Stimulated activated CD4-positive, alpha-beta T cell treated with anti-CD3 and anti-CD28 coated beads, Interleukin-15, amount 100 ng/mL, for 48 hours (primary cell): ENCODE measurements around the gene KRTAP4-5.
"Not testable (repeated sequence)": the region's sequence is repeated elsewhere in the genome, so short reads cannot be mapped to it uniquely, and the experiment has no call there.

ENCODE experiments used
- DNase-seq, 2 donors: peaks; one replicate each; pipeline ENCODE4 v3.0.0-alpha.2; 2020; ENCODE audit warnings: low read depth in 2 of 2

The KRTAP4-5 gene

GRCh38 chr17:41149652-41149985 lies at the start of gene KRTAP4-5:
Gene KRTAP4-5 (minus strand): TSS chr17:41149825. CDS start chr17:41149767, 58 bp downstream.
- no peak for DNase-seq

GRCh38 chr17:41196068-41196467 lies 46.4 kb upstream of the KRTAP4-5 start:
- no peak for DNase-seq

GRCh38 chr17:41190328-41190727 lies 40.7 kb upstream of the KRTAP4-5 start:
- DNase-seq: no peak

- DNase-seq: not testable (repeated sequence)
These were observed 40.3 kb upstream of the KRTAP4-5 start, which contains the start of gene KRTAP9-1 for GRCh38 chr17:41189837-41190318. Gene KRTAP9-1 (plus strand): TSS chr17:41189887. CDS start chr17:41189887, 0 bp downstream.

GRCh38 chr17:41186872-41187271 lies 37.2 kb upstream of the KRTAP4-5 start:
- no peak for DNase-seq

- DNase-seq: no peak
These were observed 35.4 kb upstream of the KRTAP4-5 start for GRCh38 chr17:41185001-41185400.

GRCh38 chr17:41184480-41184961 lies 34.9 kb upstream of the KRTAP4-5 start, which contains the start of gene KRTAP4-1:
Gene KRTAP4-1 (minus strand): TSS chr17:41184911. CDS start chr17:41184854, 57 bp downstream.
- no peak for DNase-seq

- no peak for DNase-seq
These were observed 29.4 kb upstream of the KRTAP4-5 start for GRCh38 chr17:41178843-41179616.

GRCh38 chr17:41178341-41178740 lies 28.7 kb upstream of the KRTAP4-5 start:
- DNase-seq: no peak

- DNase-seq: no peak
These were observed 28.2 kb upstream of the KRTAP4-5 start, which contains the start of gene KRTAP4-2 for GRCh38 chr17:41177727-41178271. Gene KRTAP4-2 (minus strand): TSS chr17:41178221. CDS start chr17:41178164, 57 bp downstream.

GRCh38 chr17:41176744-41177387 lies 27.2 kb upstream of the KRTAP4-5 start:
- no peak for DNase-seq

- no peak for DNase-seq
These were observed 22.3 kb upstream of the KRTAP4-5 start for GRCh38 chr17:41171886-41172285.

- no peak for DNase-seq
These were observed 18.5 kb upstream of the KRTAP4-5 start, which contains the start of gene KRTAP4-3 for GRCh38 chr17:41168121-41168520. Gene KRTAP4-3 (minus strand): TSS chr17:41168221. CDS start chr17:41168172, 49 bp downstream.

GRCh38 chr17:41167561-41167960 lies 17.9 kb upstream of the KRTAP4-5 start:
- DNase-seq: no peak

- DNase-seq: no peak
These were observed 14.2 kb upstream of the KRTAP4-5 start for GRCh38 chr17:41163828-41164227.

GRCh38 chr17:41160648-41161047 lies 11.0 kb upstream of the KRTAP4-5 start, which contains the start of gene KRTAP4-4:
Gene KRTAP4-4 (minus strand): TSS chr17:41160748. CDS start chr17:41160691, 57 bp downstream.
- no peak for DNase-seq

- not testable (repeated sequence) for DNase-seq
These were observed 10.6 kb upstream of the KRTAP4-5 start for GRCh38 chr17:41160190-41160589.

- no peak for DNase-seq
These were observed 4.2 kb upstream of the KRTAP4-5 start for GRCh38 chr17:41153856-41154255.

- DNase-seq: no peak
These were observed 1.9 kb upstream of the KRTAP4-5 start for GRCh38 chr17:41151525-41151924.

- DNase-seq: no peak
These were observed 401 bp upstream of the KRTAP4-5 start for GRCh38 chr17:41150026-41150425.

GRCh38 chr17:41148971-41149651 lies 514 bp downstream of the KRTAP4-5 start:
- not testable (repeated sequence) for DNase-seq
